Smooth muscle cell (in vitro differentiated cells): ENCODE data around the gene AADAC. TPM values are rescaled to one million over a fixed set of nuclear protein-coding genes. Genes with fewer than 3 reads are reported as not detected.
A peak's percentile ranks its signal among the peaks of the same experiment; 100 is the strongest.
"Not testable (repeated sequence)": the region's sequence is repeated elsewhere in the genome, so short reads cannot be mapped to it uniquely, and the experiment has no call there.

Experiments used
- DNase-seq: peaks from one replicate; lab custom pipeline; 2025; ENCODE audit not compliant: unreplicated experiment; lab: John Stamatoyannopoulos, UW
- H2AFZ ChIP-seq: fragments of 200-600 bp; sonication (generic); 2 replicates; pipeline ENCODE4 v1.6.0; 2016; ENCODE audit warnings: antibody characterized with exemption, low read depth, mild to moderate bottlenecking
- H3F3A ChIP-seq: fragments of 200-600 bp; sonication (generic); 2 replicates; pipeline ENCODE4 v1.6.0; 2017; ENCODE audit warnings: antibody characterized with exemption, low read depth
- H3K27ac ChIP-seq: fragments of 200-600 bp; sonication (generic); 2 replicates; pipeline ENCODE4 v1.5.1; 2016; ENCODE audit warnings: low read depth, mild to moderate bottlenecking
- H3K27me3 ChIP-seq: fragments of 200-600 bp; sonication (generic); 2 replicates; pipeline ENCODE4 v1.6.1; 2016; ENCODE audit warnings: low read depth, mild to moderate bottlenecking
- H3K36me3 ChIP-seq: fragments of 200-600 bp; sonication (generic); 2 replicates; pipeline ENCODE4 v1.5.1; 2016; ENCODE audit warnings: low read depth
- H3K4me1 ChIP-seq: fragments of 200-600 bp; sonication (generic); 2 replicates; pipeline ENCODE4 v1.5.1; 2016; ENCODE audit warnings: low read depth
- H3K4me2 ChIP-seq: fragments of 200-600 bp; sonication (generic); 2 replicates; pipeline ENCODE4 v1.6.0; 2016; ENCODE audit warnings: mild to moderate bottlenecking
- H3K4me3 ChIP-seq: fragments of 200-600 bp; sonication (generic); 2 replicates; pipeline ENCODE4 v1.5.1; 2016; ENCODE audit warnings: mild to moderate bottlenecking
- H3K79me2 ChIP-seq: fragments of 200-600 bp; sonication (generic); 2 replicates; pipeline ENCODE4 v1.6.0; 2016; ENCODE audit warnings: low read depth, mild to moderate bottlenecking
- H3K9ac ChIP-seq: fragments of 200-600 bp; sonication (generic); 2 replicates; pipeline ENCODE4 v1.6.0; 2016; ENCODE audit warnings: low read depth
- H3K9me3 ChIP-seq: fragments of 200-600 bp; sonication (generic); replicated peaks from 2 replicates; pipeline ENCODE4 v1.5.1; 2016; ENCODE audit warnings: low read depth
- H4K20me1 ChIP-seq: fragments of 200-600 bp; sonication (generic); 2 replicates; pipeline ENCODE4 v1.6.0; 2016; ENCODE audit warnings: low read depth
- CTCF ChIP-seq: fragments of 200-600 bp; sonication (generic); IDR thresholded peaks from 2 replicates; pipeline ENCODE4 v1.5.1; 2017; ENCODE audit warnings: borderline replicate concordance, mild to moderate bottlenecking, antibody characterized with exemption; ENCODE audit not compliant: insufficient read depth, poor library complexity, severe bottlenecking
- WGBS: methylation state at CpG from one replicate; pipeline ENCODE4 v1.1.7; 2016; ENCODE audit warnings: low lambda C conversion rate; 5-methylcytosine and 5-hydroxymethylcytosine counted together
- polyA plus RNA-seq: library from polyadenylated mRNA; unstranded; fragments of >200 nt; fragmentation: Nextera tagmentation; extraction: Ambion mirVana; gene quantifications from 2 replicates; pipeline ENCODE4 v1.2.1, GENCODE V29; 2016
- total RNA-seq: library from RNA; depleted of rRNA; stranded (reverse); fragments of >200 nt; gene quantifications from 2 replicates; pipeline ENCODE4 v1.2.3, GENCODE V29; 2014

Gene AADAC
- total and polyA plus RNA-seq, 2 experiments from 2014 or later = 0.54 to 0.67 TPM

GRCh38 chr3:151867666-151868065, 53.8 kb downstream of the AADAC start:
- H3K9ac ChIP-seq = no peak overlapping the region
- H2AFZ ChIP-seq = no peak overlapping the region
- H3K9me3 ChIP-seq = no peaks in the 10 kb centered on the region
- H3K79me2 ChIP-seq = no peaks in the 10 kb centered on the region
- H3K27me3 ChIP-seq = no peaks in the 10 kb centered on the region
- H3K4me3 ChIP-seq = no peak overlapping the region
- H3K36me3 ChIP-seq = no peaks in the 10 kb centered on the region
- no peak overlapping the region for H3K27ac ChIP-seq
- H3F3A ChIP-seq = peaks cover 7% of the 10 kb centered on the region
- peaks cover 9% of the 10 kb centered on the region for H3K4me1 ChIP-seq
- no peaks in the 10 kb centered on the region for H4K20me1 ChIP-seq
- TF ChIP-seq CTCF = no peak
- no peak overlapping the region for H3K4me2 ChIP-seq
- 100% methylated on average over 1 of the region's 1 CpG for WGBS
- no peak for DNase-seq

- no peaks in the 10 kb centered on the region for H3K27me3 ChIP-seq
- no peaks in the 10 kb centered on the region for H3K79me2 ChIP-seq
- no peak overlapping the region for H3K9ac ChIP-seq
- peaks cover 9% of the 10 kb centered on the region for H3K4me1 ChIP-seq
- WGBS = 4% methylated on average over 3 of the region's 3 CpGs
- no peak for DNase-seq
- H3K4me3 ChIP-seq = no peak overlapping the region
- no peak for TF ChIP-seq CTCF
- H3K36me3 ChIP-seq = no peaks in the 10 kb centered on the region
- no peak overlapping the region for H3K4me2 ChIP-seq
- H3K27ac ChIP-seq = no peak overlapping the region
- H4K20me1 ChIP-seq = no peaks in the 10 kb centered on the region
- H3F3A ChIP-seq = peaks cover 7% of the 10 kb centered on the region
- no peak overlapping the region for H2AFZ ChIP-seq
- no peaks in the 10 kb centered on the region for H3K9me3 ChIP-seq
Measured at GRCh38 chr3:151869181-151869580, 55.3 kb downstream of the AADAC start.

- Histone ChIP-seq H3K4me2 (peak overlapping the region; percentile 58), H3K4me3 (no peak overlapping the region), H3K4me1 (peaks cover 6% of the 10 kb centered on the region), H3K9me3 (no peaks in the 10 kb centered on the region), H3K27ac (no peak overlapping the region), H4K20me1 (no peaks in the 10 kb centered on the region), H3F3A (peaks cover 7% of the 10 kb centered on the region), H3K36me3 (no peaks in the 10 kb centered on the region), H3K27me3 (no peaks in the 10 kb centered on the region), H3K9ac (no peak overlapping the region), H3K79me2 (no peaks in the 10 kb centered on the region), H2AFZ (peak overlapping the region; percentile 95)
- WGBS = 59% methylated on average over 8 of the region's 8 CpGs
- TF ChIP-seq CTCF = no peak
- DNase-seq = no peak
Measured at GRCh38 chr3:151871639-151872468, 57.9 kb downstream of the AADAC start.

- peaks cover 7% of the 10 kb centered on the region for H3F3A ChIP-seq
- H3K27me3 ChIP-seq = no peaks in the 10 kb centered on the region
- H3K27ac ChIP-seq = no peak within 1 kb of the TSS
- H3K9me3 ChIP-seq = no peaks in the 10 kb centered on the region
- no peaks in the 10 kb centered on the region for H3K79me2 ChIP-seq
- TF ChIP-seq CTCF = no peak
- peaks cover 6% of the 10 kb centered on the region for H3K4me1 ChIP-seq
- no peak within 1 kb of the TSS for H3K4me2 ChIP-seq
- H2AFZ ChIP-seq = no peak within 1 kb of the TSS
- no peaks in the 10 kb centered on the region for H4K20me1 ChIP-seq
- H3K9ac ChIP-seq = no peak within 1 kb of the TSS
- H3K36me3 ChIP-seq = no peaks in the 10 kb centered on the region
- H3K4me3 ChIP-seq = no peak within 1 kb of the TSS
- DNase-seq = no peak
Measured at GRCh38 chr3:151873398-151873797, 59.5 kb downstream of the AADAC start, which contains the start of gene SUCNR1. Gene SUCNR1 (plus strand): TSS chr3:151873643. CDS start chr3:151879893, 6,250 bp downstream.

GRCh38 chr3:151874079-151874478, 60.2 kb downstream of the AADAC start:
- WGBS = 94% methylated on average over 5 of the region's 5 CpGs
- H3K4me2 ChIP-seq, H3K27ac ChIP-seq, H3K79me2 ChIP-seq, H3K9ac ChIP-seq, DNase-seq, H3F3A ChIP-seq, H3K9me3 ChIP-seq, H2AFZ ChIP-seq, H3K4me3 ChIP-seq, H3K4me1 ChIP-seq, H4K20me1 ChIP-seq, H3K36me3 ChIP-seq, H3K27me3 ChIP-seq: not testable (repeated sequence)
